HG02973 (cell line): ENCODE data around the gene CMIP.

ENCODE experiments used
- ATAC-seq: cut with Tn5 transposase; IDR thresholded peaks from one replicate; pipeline ENCODE4 v1.9.1; 2021; ENCODE audit warnings: moderate library complexity; ENCODE audit not compliant: unreplicated experiment

CMIP gene

DNA sequence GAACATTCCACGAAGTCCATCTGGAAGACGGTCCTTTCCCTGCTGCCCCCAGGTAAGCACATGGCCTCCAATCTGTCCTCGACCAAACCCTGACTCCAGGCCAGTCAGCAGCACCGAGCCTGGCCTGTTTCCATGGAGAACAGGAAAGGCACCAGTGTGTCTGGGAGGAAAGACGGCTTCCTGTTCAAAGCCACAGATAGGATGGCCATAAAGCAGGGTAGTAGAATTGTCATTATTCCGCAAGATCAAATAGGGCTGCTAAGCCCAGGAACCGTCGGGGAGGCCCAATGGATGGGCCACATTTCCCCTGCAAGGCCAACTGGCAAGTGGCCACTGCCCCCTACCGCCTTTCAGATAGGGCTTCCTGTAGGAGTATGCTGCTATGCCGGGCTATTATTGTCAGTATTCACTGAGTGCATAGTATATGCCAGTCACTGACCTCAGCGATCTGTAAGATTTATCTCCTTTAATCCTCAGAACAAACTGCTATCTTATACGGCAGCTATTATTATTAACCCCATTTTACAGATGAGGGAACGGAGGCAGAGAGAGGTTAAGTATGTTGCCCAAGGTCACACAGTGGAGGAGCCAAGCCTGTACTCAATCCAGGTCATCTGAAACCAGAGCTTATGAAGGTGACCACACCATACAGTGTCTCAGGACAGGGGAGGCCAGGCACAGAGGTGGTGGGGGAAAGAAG, 311.5 kb downstream of the CMIP start:
- ATAC-seq, result no peak

DNA sequence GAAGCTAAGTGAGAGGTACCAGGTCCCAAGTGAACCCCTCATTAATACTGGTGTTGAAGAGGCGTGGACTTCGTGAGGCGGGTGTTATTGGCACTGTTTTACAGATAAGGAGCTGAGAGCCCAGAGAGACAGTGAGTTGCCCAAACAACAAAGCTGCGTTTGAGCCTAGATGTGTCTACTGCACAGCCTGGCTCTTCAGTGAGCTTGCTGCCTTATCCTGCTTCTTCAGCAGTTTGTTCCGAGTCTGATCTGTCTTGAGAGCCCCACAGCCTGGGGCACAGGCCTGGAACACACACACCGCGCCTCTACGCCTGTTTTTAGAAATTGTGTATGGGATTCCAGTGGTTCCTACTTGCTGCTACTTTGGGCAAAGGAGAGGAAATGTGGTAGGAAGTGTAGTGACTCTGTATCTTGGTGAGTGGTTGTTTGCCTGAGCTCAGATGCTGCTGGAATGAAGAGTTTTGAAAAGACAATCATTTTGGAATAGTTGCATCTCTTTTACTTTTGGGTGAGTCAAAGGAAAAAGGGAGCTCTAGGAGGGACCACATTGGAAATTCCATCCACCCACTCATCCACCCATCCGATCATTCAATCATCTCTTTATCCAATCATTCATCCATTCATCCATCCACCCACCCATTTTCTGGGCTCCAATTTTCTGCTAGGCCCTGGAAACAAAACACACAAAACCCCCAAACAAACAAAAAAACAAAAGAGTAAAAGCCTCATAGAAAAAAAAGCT, 312.2 kb downstream of the CMIP start:
- ATAC-seq, result no peak

DNA sequence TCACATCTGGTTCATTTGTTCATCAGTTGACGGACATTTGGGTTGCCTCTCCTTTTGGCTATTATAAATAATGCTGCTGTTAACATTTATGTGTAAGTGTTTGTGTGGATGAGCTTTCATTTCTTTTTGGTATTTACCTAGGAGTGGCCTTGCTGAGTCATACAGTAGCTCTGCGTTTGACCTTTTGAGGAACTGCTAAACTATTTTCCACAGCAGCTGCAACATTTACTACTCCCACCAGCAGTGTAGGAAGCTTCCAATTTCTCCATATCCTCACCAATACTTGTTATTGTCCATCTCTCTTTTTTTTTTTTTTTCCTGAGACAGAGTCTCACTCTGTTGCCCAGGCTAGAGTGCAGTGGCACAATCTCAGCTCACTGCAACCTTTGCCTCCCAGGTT, 313.8 kb downstream of the CMIP start:
- no peak for ATAC-seq
